Rectal smooth muscle tissue (tissue), 1 donor: ENCODE data around the gene BAZ2B.

Experiments used
- H3K27ac ChIP-seq: one replicate; pipeline ENCODE4 v1.7.0; 2013; ENCODE audit warnings: low read depth, low read length, inconsistent platforms
- H3K27me3 ChIP-seq: one replicate; pipeline ENCODE4 v1.7.0; 2013; ENCODE audit warnings: low read length; ENCODE audit not compliant: control insufficient read depth, insufficient read depth
- H3K36me3 ChIP-seq: one replicate; pipeline ENCODE4 v1.7.0; 2013; ENCODE audit warnings: low read length; ENCODE audit not compliant: control insufficient read depth, insufficient read depth
- H3K4me1 ChIP-seq: one replicate; pipeline ENCODE4 v1.7.0; 2013; ENCODE audit warnings: low read length; ENCODE audit not compliant: control insufficient read depth, insufficient read depth
- H3K4me3 ChIP-seq: one replicate; pipeline ENCODE4 v1.7.0; 2013; ENCODE audit warnings: low read length
- H3K9ac ChIP-seq: one replicate; pipeline ENCODE4 v1.7.0; 2013; ENCODE audit warnings: low read length

The BAZ2B gene

DNA sequence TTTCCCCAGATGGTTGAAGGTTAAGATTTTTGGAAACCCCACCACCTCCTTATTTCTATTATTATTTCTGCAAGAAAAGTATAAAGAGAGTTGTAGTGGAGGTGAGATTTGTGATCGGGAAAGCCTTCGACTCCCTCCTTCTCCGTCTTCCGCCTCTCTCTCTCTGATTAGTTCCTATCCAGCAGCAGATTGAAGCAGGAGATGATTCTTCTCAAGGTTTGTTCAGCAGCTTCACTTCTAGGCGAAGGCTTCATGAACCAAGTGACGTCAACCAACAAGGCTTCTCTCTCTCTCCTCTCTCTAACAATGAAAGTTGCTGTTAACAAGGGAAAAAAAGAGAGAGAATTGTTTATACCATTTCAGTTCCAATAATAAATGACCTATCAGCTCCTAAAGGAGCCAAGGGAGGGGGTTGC, at the start of gene BAZ2B:
Gene BAZ2B (minus strand): TSS at position 263 of the 416 bp plus-strand sequence. CDS start 137,829 bp downstream, outside the sequence.
- Histone ChIP-seq H3K4me1 (peaks cover 13% of the 10 kb centered on the region), H3K9ac (peak within 1 kb of the TSS; percentile 94), H3K4me3 (peak within 1 kb of the TSS; percentile 90), H3K27me3 (no peaks in the 10 kb centered on the region), H3K36me3 (no peaks in the 10 kb centered on the region), H3K27ac (peak within 1 kb of the TSS; percentile 99)

GRCh38 chr2:159661286-159661685, 44.9 kb upstream of the BAZ2B start:
- H3K4me1 ChIP-seq: no peaks in the 10 kb centered on the region
- no peaks in the 10 kb centered on the region for H3K27me3 ChIP-seq
- H3K4me3 ChIP-seq: no peak overlapping the region
- H3K9ac ChIP-seq: no peak overlapping the region
- H3K27ac ChIP-seq: no peak overlapping the region
- no peaks in the 10 kb centered on the region for H3K36me3 ChIP-seq

GRCh38 chr2:159658881-159659873, 42.8 kb upstream of the BAZ2B start:
- no peaks in the 10 kb centered on the region for H3K36me3 ChIP-seq
- H3K4me3 ChIP-seq: no peak overlapping the region
- no peak overlapping the region for H3K27ac ChIP-seq
- no peak overlapping the region for H3K9ac ChIP-seq
- no peaks in the 10 kb centered on the region for H3K27me3 ChIP-seq
- no peaks in the 10 kb centered on the region for H3K4me1 ChIP-seq

- Histone ChIP-seq H3K4me3 (no peak overlapping the region), H3K27me3 (no peaks in the 10 kb centered on the region), H3K4me1 (no peaks in the 10 kb centered on the region), H3K36me3 (no peaks in the 10 kb centered on the region), H3K27ac (no peak overlapping the region), H3K9ac (no peak overlapping the region)
Measured at GRCh38 chr2:159653962-159654361, 37.6 kb upstream of the BAZ2B start.

- no peak overlapping the region for H3K9ac ChIP-seq
- no peak overlapping the region for H3K4me3 ChIP-seq
- H3K27me3 ChIP-seq: no peaks in the 10 kb centered on the region
- no peak overlapping the region for H3K27ac ChIP-seq
- no peaks in the 10 kb centered on the region for H3K4me1 ChIP-seq
- H3K36me3 ChIP-seq: no peaks in the 10 kb centered on the region
Measured at GRCh38 chr2:159651884-159652283, 35.5 kb upstream of the BAZ2B start.

- H3K4me3 ChIP-seq: no peak overlapping the region
- no peak overlapping the region for H3K27ac ChIP-seq
- H3K36me3 ChIP-seq: no peaks in the 10 kb centered on the region
- no peaks in the 10 kb centered on the region for H3K27me3 ChIP-seq
- H3K4me1 ChIP-seq: no peaks in the 10 kb centered on the region
- no peak overlapping the region for H3K9ac ChIP-seq
Measured at GRCh38 chr2:159650574-159650973, 34.2 kb upstream of the BAZ2B start.

GRCh38 chr2:159648643-159649042, 32.3 kb upstream of the BAZ2B start:
- no peaks in the 10 kb centered on the region for H3K4me1 ChIP-seq
- no peak overlapping the region for H3K9ac ChIP-seq
- no peak overlapping the region for H3K27ac ChIP-seq
- no peaks in the 10 kb centered on the region for H3K36me3 ChIP-seq
- H3K27me3 ChIP-seq: no peaks in the 10 kb centered on the region
- no peak overlapping the region for H3K4me3 ChIP-seq

DNA sequence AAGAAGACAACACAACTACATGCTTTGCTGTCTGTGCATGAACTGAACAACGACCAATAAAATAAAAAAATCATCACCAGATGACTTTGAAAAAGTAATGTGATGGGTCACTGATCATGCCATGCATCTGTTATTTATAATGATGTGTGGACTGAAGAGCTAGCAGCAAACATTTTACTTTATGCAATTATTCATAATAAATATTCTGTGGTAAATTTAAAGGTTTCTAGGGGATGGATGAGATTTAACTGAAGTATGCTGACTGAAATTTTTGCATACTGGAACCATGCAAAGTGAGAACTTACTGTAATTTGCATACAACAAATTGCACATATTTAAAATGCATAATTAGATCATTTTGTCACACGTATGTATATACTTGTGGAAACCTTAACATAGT, 31.3 kb upstream of the BAZ2B start:
- Histone ChIP-seq H3K27ac (no peak overlapping the region), H3K36me3 (no peaks in the 10 kb centered on the region), H3K27me3 (no peaks in the 10 kb centered on the region), H3K4me3 (no peak overlapping the region), H3K4me1 (no peaks in the 10 kb centered on the region), H3K9ac (no peak overlapping the region)

GRCh38 chr2:159640176-159640575, 23.8 kb upstream of the BAZ2B start:
- Histone ChIP-seq H3K4me3 (no peak overlapping the region), H3K9ac (no peak overlapping the region), H3K4me1 (no peaks in the 10 kb centered on the region), H3K27ac (no peak overlapping the region), H3K27me3 (no peaks in the 10 kb centered on the region), H3K36me3 (no peaks in the 10 kb centered on the region)

GRCh38 chr2:159639712-159640111, 23.4 kb upstream of the BAZ2B start:
- Histone ChIP-seq H3K36me3 (no peaks in the 10 kb centered on the region), H3K4me1 (no peaks in the 10 kb centered on the region), H3K9ac (no peak overlapping the region), H3K27ac (no peak overlapping the region), H3K4me3 (no peak overlapping the region), H3K27me3 (no peaks in the 10 kb centered on the region)

GRCh38 chr2:159639071-159639470, 22.7 kb upstream of the BAZ2B start:
- Histone ChIP-seq H3K27ac (no peak overlapping the region), H3K27me3 (no peaks in the 10 kb centered on the region), H3K36me3 (no peaks in the 10 kb centered on the region), H3K4me1 (no peaks in the 10 kb centered on the region), H3K9ac (no peak overlapping the region), H3K4me3 (no peak overlapping the region)

GRCh38 chr2:159637988-159638501, 21.7 kb upstream of the BAZ2B start:
- H3K27ac ChIP-seq: no peak overlapping the region
- no peaks in the 10 kb centered on the region for H3K4me1 ChIP-seq
- no peaks in the 10 kb centered on the region for H3K36me3 ChIP-seq
- H3K9ac ChIP-seq: no peak overlapping the region
- no peak overlapping the region for H3K4me3 ChIP-seq
- H3K27me3 ChIP-seq: no peaks in the 10 kb centered on the region

GRCh38 chr2:159637240-159637639, 20.9 kb upstream of the BAZ2B start:
- H3K27me3 ChIP-seq: no peaks in the 10 kb centered on the region
- no peak overlapping the region for H3K4me3 ChIP-seq
- H3K9ac ChIP-seq: no peak overlapping the region
- H3K4me1 ChIP-seq: no peaks in the 10 kb centered on the region
- no peak overlapping the region for H3K27ac ChIP-seq
- H3K36me3 ChIP-seq: no peaks in the 10 kb centered on the region
